GM12878 (cell line): ENCODE measurements around the gene TENT4B. TPM values are rescaled to one million over a fixed set of nuclear protein-coding genes. Genes with fewer than 3 reads are reported as not detected.
A peak's percentile ranks its signal among the peaks of the same experiment; 100 is the strongest.

Experiments
- ATAC-seq: fragments of 200-7000 bp; cut with Tn5 transposase; 3 replicates; pipeline ENCODE4 v1.9.1; 2020; ENCODE audit warnings: mild to moderate bottlenecking, moderate library complexity
- BruUV-seq: library from RNA; stranded (reverse); fragments of 400-500 nt; replicated peaks from 2 replicates; lab custom pipeline; 2021; lab: Mats Ljungman, UMichigan
- CTCF ChIA-PET: fragments of 300-600 bp; sonication (Branson Sonifier 250); formaldehyde crosslinking; extraction: SDS; loops from one replicate; lab custom pipeline; 2021; ENCODE audit warnings: inconsistent platforms; lab: Yijun Ruan, JAX
- POLR2A ChIA-PET: fragments of 350-600 bp; formaldehyde crosslinking; extraction: SDS; loops from one replicate; lab custom pipeline; 2021; ENCODE audit warnings: inconsistent platforms; lab: Charles Lee
- RAD21 ChIA-PET: fragments of 300-600 bp; sonication (Branson Sonifier 250); formaldehyde crosslinking; loops from one replicate; lab custom pipeline; 2023; ENCODE audit warnings: antibody characterized with exemption; ENCODE audit not compliant: unreplicated experiment; lab: Charles Lee
- SMC1A ChIA-PET: fragments of 300-600 bp; sonication (Branson Sonifier 250); formaldehyde crosslinking; loops from one replicate; lab custom pipeline; 2023; ENCODE audit not compliant: unreplicated experiment, uncharacterized antibody; lab: Charles Lee
- DNase-seq: peaks from one replicate; pipeline ENCODE4 v3.0.0-alpha.2; 2011; ENCODE audit warnings: low read depth, low spot score
- FAIRE-seq: peaks from 3 replicates; lab custom pipeline; 2011; peaks lifted over from hg19 to GRCh38; lab: Jason Lieb, UNC
- H2AFZ ChIP-seq: 2 replicates; pipeline ENCODE4 v1.6.0; 2011; ENCODE audit warnings: low read depth, low read length, control low read depth; ENCODE audit not compliant: control insufficient read depth
- H3K27ac ChIP-seq: 2 replicates; pipeline ENCODE4 v1.5.1; 2011; ENCODE audit warnings: control low read depth; ENCODE audit not compliant: control insufficient read depth, insufficient read depth
- H3K27me3 ChIP-seq, 2 experiments: replicated peaks in 1 of 2; 2 replicates each; pipeline versions ENCODE4 v1.6.0 to v1.6.1; 2011; ENCODE audit warnings: low read length in 1 of 2; ENCODE audit not compliant: control insufficient read depth in 2 of 2, insufficient read depth in 2 of 2
- H3K36me3 ChIP-seq, 2 experiments: 2 replicates each; pipeline ENCODE4 v1.5.1; 2011; ENCODE audit warnings: low read length in 1 of 2; ENCODE audit not compliant: control insufficient read depth in 2 of 2, insufficient read depth in 2 of 2
- H3K4me1 ChIP-seq: 2 replicates; pipeline ENCODE4 v1.6.1; 2011; ENCODE audit warnings: mild to moderate bottlenecking, low read length, moderate library complexity, mixed read lengths; ENCODE audit not compliant: control insufficient read depth, insufficient read depth
- H3K4me2 ChIP-seq: 2 replicates; pipeline ENCODE4 v1.6.0; 2011; ENCODE audit warnings: control low read depth; ENCODE audit not compliant: control insufficient read depth, insufficient read depth
- H3K4me3 ChIP-seq: fragments of 200-600 bp; sonication (generic); 2 replicates; pipeline ENCODE4 v1.5.1; 2016
- H3K79me2 ChIP-seq: 2 replicates; pipeline ENCODE4 v1.6.0; 2011; ENCODE audit warnings: low read length; ENCODE audit not compliant: control insufficient read depth, insufficient read depth
- H3K9ac ChIP-seq: 2 replicates; pipeline ENCODE4 v1.8.0; 2011; ENCODE audit warnings: low read length, control low read depth, mixed read lengths; ENCODE audit not compliant: control insufficient read depth, insufficient read depth
- H3K9me3 ChIP-seq: replicated peaks from 3 replicates; pipeline ENCODE4 v1.5.1; 2011; ENCODE audit warnings: mild to moderate bottlenecking, low read length; ENCODE audit not compliant: control insufficient read depth, insufficient read depth
- H4K20me1 ChIP-seq: 2 replicates; pipeline ENCODE4 v1.6.0; 2011; ENCODE audit not compliant: control insufficient read depth, insufficient read depth
- CHD2 ChIP-seq: IDR thresholded peaks from 2 replicates; pipeline ENCODE4 v1.6.1; 2011; ENCODE audit warnings: low read depth, low read length, improper control_type of control experiment, borderline replicate concordance
- EED ChIP-seq: sonication (generic); IDR thresholded peaks from 2 replicates; pipeline ENCODE4 v1.6.1; 2016; ENCODE audit warnings: antibody characterized with exemption, low read depth
- EGR1 ChIP-seq, 2 experiments: IDR thresholded peaks; 1 replicate in 1 of 2; 2 replicates in 1 of 2; pipeline ENCODE4 v1.6.1; 2011 to 2012; ENCODE audit warnings: low read depth in 2 of 2, low read length in 2 of 2, borderline replicate concordance in 1 of 2, mild to moderate bottlenecking in 1 of 2, moderate library complexity in 1 of 2
- ETV6 ChIP-seq, 2 experiments: fragments of 450-650 bp in 1 of 2; IDR thresholded peaks in 1 of 2; conservative IDR thresholded peaks in 1 of 2; 2 replicates each; pipeline ENCODE4 v1.6.1; 2014; ENCODE audit warnings: antibody characterized with exemption in 1 of 2, borderline replicate concordance in 1 of 2, low read depth in 1 of 2, mild to moderate bottlenecking in 1 of 2, moderate library complexity in 1 of 2
- EZH2 ChIP-seq: IDR thresholded peaks from 2 replicates; pipeline ENCODE4 v1.6.1; 2012; ENCODE audit warnings: low read depth, mild to moderate bottlenecking, control low read depth, inconsistent platforms, low read length, borderline replicate concordance; ENCODE audit not compliant: control insufficient read depth
- FOS ChIP-seq: IDR thresholded peaks from 3 replicates; pipeline ENCODE4 v1.6.1; 2011; ENCODE audit warnings: borderline replicate concordance; ENCODE audit not compliant: insufficient read length; ENCODE audit errors: extremely low read depth
- GABPA ChIP-seq: IDR thresholded peaks from 2 replicates; pipeline ENCODE4 v1.6.1; 2014; ENCODE audit warnings: antibody characterized with exemption, low read depth, mild to moderate bottlenecking, inconsistent platforms
- MEF2B ChIP-seq: fragments of 450-650 bp; IDR thresholded peaks from 2 replicates; pipeline ENCODE4 v1.6.1; 2018; ENCODE audit warnings: mild to moderate bottlenecking, moderate library complexity; ENCODE audit not compliant: partially characterized antibody, poor library complexity, severe bottlenecking
- MLLT1 ChIP-seq: fragments of 450-650 bp; IDR thresholded peaks from 2 replicates; pipeline ENCODE4 v1.6.1; 2016; ENCODE audit warnings: mild to moderate bottlenecking
- NFXL1 ChIP-seq: fragments of 450-650 bp; IDR thresholded peaks from 2 replicates; pipeline ENCODE4 v1.6.1; 2017; ENCODE audit warnings: antibody characterized with exemption, mild to moderate bottlenecking, borderline replicate concordance
- SPI1 ChIP-seq: IDR thresholded peaks from 2 replicates; pipeline ENCODE4 v1.6.1; 2011; ENCODE audit warnings: low read depth, mild to moderate bottlenecking, low read length, moderate library complexity, borderline replicate concordance; ENCODE audit not compliant: insufficient read depth
- SREBF2 ChIP-seq: IDR thresholded peaks from 2 replicates; pipeline ENCODE4 v1.6.1; 2012; ENCODE audit warnings: mild to moderate bottlenecking, low read length
- USF1 ChIP-seq: IDR thresholded peaks from 2 replicates; pipeline ENCODE4 v1.6.1; 2011; ENCODE audit warnings: borderline replicate concordance, low read depth, mild to moderate bottlenecking, moderate library complexity, mixed read lengths, low read length; ENCODE audit not compliant: insufficient read depth; ENCODE audit errors: extremely low read length
- ZNF622 ChIP-seq: fragments of 450-650 bp; IDR thresholded peaks from 2 replicates; pipeline ENCODE4 v1.6.1; 2017; ENCODE audit warnings: mild to moderate bottlenecking, inconsistent platforms
- WGBS: methylation state at CpG from one replicate; pipeline ENCODE4 v1.1.6; 2016; ENCODE audit warnings: low lambda C conversion rate; ENCODE audit not compliant: insufficient replicate concordance, insufficient coverage; ENCODE audit errors: missing lambda C conversion rate; 5-methylcytosine and 5-hydroxymethylcytosine counted together
- in situ Hi-C: fragments of 300-500 bp; cut with MboI; formaldehyde crosslinking; loops from 9 replicates; pipeline ENCODE4 v1.14.3; 2018; ENCODE audit warnings: mixed read lengths
- intact Hi-C: fragments of 100-400 bp; cut with micrococcal nuclease; formaldehyde crosslinking; loops from one replicate; pipeline ENCODE4 v1.14.2; 2022; ENCODE audit not compliant: unreplicated experiment
- polyA plus RNA-seq, 11 experiments: library from polyadenylated mRNA; depleted of rRNA in 4 of 11; unstranded in 6 of 11; stranded (reverse) in 5 of 11; fragments of >200 nt; fragmentation: Nextera tagmentation in 4 of 11; fragmentation: Illumina TruSeq in 1 of 11; extraction: Ambion mirVana in 4 of 11; extraction: Trizol in 1 of 11; gene quantifications; 1 replicate in 1 of 11; 2 replicates in 10 of 11; pipeline versions ENCODE4 v1.2.1 to v1.2.3, GENCODE V29; 2011 to 2016; ENCODE audit warnings: inconsistent platforms in 2 of 11, missing spikeins in 2 of 11, low read depth in 1 of 11
- total RNA-seq, 4 experiments: library from RNA; depleted of rRNA in 3 of 4; stranded (reverse); fragments of >200 nt in 3 of 4; fragmentation: Illumina TruSeq in 1 of 4; extraction: Trizol in 1 of 4; gene quantifications; 2 replicates each; pipeline versions ENCODE4 v1.2.1 to v1.2.3, GENCODE V29; 2013 to 2021

The TENT4B gene
- total and polyA plus RNA-seq, 10 of the 15 experiments (the other 5 are each of a cell fraction or from before 2014, with no cell fraction given) = 4.4 to 16.7 (median 10.8) TPM

GRCh38 chr16:50266337-50267091, 113.4 kb downstream of the TENT4B start, which contains the start of gene ADCY7 (continued):
- TF ChIP-seq SREBF2 (no peak), EGR1 (IDR thresholded peaks at IDR 0.05; ENCODE audit: borderline replicate concordance in 1 of 2, low read depth in 2 of 2, low read length in 2 of 2) (no peak), FOS (no peak), ETV6 (conservative IDR thresholded peaks at IDR 0.05 in 1 of 2, IDR thresholded peaks at IDR 0.05 in 1 of 2; ENCODE audit: borderline replicate concordance in 1 of 2, low read depth in 1 of 2) (0 out of 4 replicates have a peak, but pooled peaks of 1 of the 2 experiments have one; percentile 24), NFXL1 (no peak), EED (peak; percentile 93), MLLT1 (peak; percentile 43; the same call in 1 of the 2 replicates)

GRCh38 chr16:50267151-50267631, 114.1 kb downstream of the TENT4B start:
- SMC1A ChIA-PET = interaction anchor here (0.6 to 6.7 kb wide), 3 partner anchors 7 to 242 kb away, joined by 3 to 73 read pairs (median 24); partner anchors contain the start of gene CNEP1R1
- POLR2A ChIA-PET = interaction anchor here (0.6 to 2.7 kb wide), 4 partner anchors 8 to 433 kb away, joined by 3 to 15 read pairs (median 10); no protein-coding TSS in a partner anchor
- RAD21 ChIA-PET = interaction anchor here (1.1 to 1.6 kb wide), 5 partner anchors 8 to 479 kb away, joined by 3 to 5 read pairs (median 3); no protein-coding TSS in a partner anchor
- Histone ChIP-seq H3K4me2 (peak overlapping the region; percentile 30), H4K20me1 (no peaks in the 10 kb centered on the region), H3K36me3 (0 out of 4 replicates have a peak, but pooled peaks cover 0 to 2% of the 10 kb centered on the region in 2 experiments)
- TF ChIP-seq ZNF622 = no peak
- no peak for TF ChIP-seq EZH2
- TF ChIP-seq SPI1 = no peak
- TF ChIP-seq USF1 = no peak
- peak; percentile 75 for TF ChIP-seq MEF2B
- no peak for TF ChIP-seq CHD2
- no peak for TF ChIP-seq GABPA
- TF ChIP-seq, all 136 proteins: peak for 1
- Histone ChIP-seq H3K4me1 (peaks cover 34% of the 10 kb centered on the region), H3K9ac (peak overlapping the region; percentile 58), H3K4me3 (peak overlapping the region; percentile 80), H3K27ac (peak overlapping the region; percentile 87), H3K27me3 (no peaks in the 10 kb centered on the region; a peak in 1 of 4 replicates), H2AFZ (0 out of 2 replicates have a peak overlapping the region, but pooled peaks have one; percentile 41), H3K79me2 (peaks cover 26% of the 10 kb centered on the region), H3K9me3 (no peaks in the 10 kb centered on the region)
- in situ Hi-C loops = no loop called here
- DNase-seq (no peak), FAIRE-seq (no peak), ATAC-seq (peak; percentile 1; the same call in 2 of the 3 replicates)
- CTCF ChIA-PET = interaction anchor here (0.6 to 4.4 kb wide), 6 partner anchors 8 to 539 kb away, joined by 3 to 44 read pairs (median 4); partner anchors contain the start of gene CNEP1R1
- no TSS peak for BruUV-seq
- 80% methylated on average over 8 of the region's 8 CpGs for WGBS
- intact Hi-C loops = no loop called here
